ENCODE measurements around the gene TMEM201.

- TF ChIP-seq CTCF (conservative IDR thresholded peaks at IDR 0.05) = no peak
- TF ChIP-seq EZH2 (IDR thresholded peaks at IDR 0.05; ENCODE audit: low read depth) = no peak
Measured at GRCh38 chr1:9654834-9655723, 66.4 kb downstream of the TMEM201 start.

All from PC-9 (cell line).